ENCODE results near the gene FRYL. TPM values are rescaled to one million over a fixed set of nuclear protein-coding genes. Genes with fewer than 3 reads are reported as not detected.

Gene FRYL
- total and polyA plus RNA-seq, 2 of the 13 experiments (the other 11 are each of a cell fraction or from before 2014, with no cell fraction given): 9.7 to 19.6 TPM

DNA sequence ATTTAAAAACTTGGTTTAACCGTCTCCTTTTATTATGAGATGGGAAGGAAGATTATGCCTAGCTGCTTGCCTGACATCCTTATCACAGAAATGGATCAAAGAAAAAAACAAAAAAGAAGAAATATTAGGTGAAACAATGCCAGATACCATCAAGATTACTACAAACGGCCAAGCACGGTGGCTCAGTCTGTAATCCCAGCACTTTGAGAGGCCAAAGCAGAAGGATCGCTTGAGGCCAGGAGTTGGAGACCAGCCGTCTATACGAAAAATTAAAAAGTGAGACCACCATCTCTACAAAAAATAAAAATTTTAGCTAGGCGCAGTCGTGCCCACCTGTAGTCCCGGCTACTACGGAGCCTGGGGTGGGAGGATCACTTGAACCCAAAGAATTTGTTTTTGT, 2.3 kb downstream of the FRYL start (continued):
- TF ChIP-seq ZNF235 (CRISPR knock-in tag; IDR thresholded peaks at IDR 0.05; ENCODE audit: borderline replicate concordance): no peak
- TF ChIP-seq, protein P1, sequence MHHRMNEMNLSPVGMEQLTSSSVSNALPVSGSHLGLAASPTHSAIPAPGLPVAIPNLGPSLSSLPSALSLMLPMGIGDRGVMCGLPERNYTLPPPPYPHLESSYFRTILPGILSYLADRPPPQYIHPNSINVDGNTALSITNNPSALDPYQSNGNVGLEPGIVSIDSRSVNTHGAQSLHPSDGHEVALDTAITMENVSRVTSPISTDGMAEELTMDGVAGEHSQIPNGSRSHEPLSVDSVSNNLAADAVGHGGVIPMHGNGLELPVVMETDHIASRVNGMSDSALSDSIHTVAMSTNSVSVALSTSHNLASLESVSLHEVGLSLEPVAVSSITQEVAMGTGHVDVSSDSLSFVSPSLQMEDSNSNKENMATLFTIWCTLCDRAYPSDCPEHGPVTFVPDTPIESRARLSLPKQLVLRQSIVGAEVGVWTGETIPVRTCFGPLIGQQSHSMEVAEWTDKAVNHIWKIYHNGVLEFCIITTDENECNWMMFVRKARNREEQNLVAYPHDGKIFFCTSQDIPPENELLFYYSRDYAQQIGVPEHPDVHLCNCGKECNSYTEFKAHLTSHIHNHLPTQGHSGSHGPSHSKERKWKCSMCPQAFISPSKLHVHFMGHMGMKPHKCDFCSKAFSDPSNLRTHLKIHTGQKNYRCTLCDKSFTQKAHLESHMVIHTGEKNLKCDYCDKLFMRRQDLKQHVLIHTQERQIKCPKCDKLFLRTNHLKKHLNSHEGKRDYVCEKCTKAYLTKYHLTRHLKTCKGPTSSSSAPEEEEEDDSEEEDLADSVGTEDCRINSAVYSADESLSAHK (CRISPR knock-in tag; IDR thresholded peaks at IDR 0.05; ENCODE audit: borderline replicate concordance): no peak
- no peak for TF ChIP-seq ZNF430 (CRISPR knock-in tag; IDR thresholded peaks at IDR 0.05)
- TF ChIP-seq, protein P2, sequence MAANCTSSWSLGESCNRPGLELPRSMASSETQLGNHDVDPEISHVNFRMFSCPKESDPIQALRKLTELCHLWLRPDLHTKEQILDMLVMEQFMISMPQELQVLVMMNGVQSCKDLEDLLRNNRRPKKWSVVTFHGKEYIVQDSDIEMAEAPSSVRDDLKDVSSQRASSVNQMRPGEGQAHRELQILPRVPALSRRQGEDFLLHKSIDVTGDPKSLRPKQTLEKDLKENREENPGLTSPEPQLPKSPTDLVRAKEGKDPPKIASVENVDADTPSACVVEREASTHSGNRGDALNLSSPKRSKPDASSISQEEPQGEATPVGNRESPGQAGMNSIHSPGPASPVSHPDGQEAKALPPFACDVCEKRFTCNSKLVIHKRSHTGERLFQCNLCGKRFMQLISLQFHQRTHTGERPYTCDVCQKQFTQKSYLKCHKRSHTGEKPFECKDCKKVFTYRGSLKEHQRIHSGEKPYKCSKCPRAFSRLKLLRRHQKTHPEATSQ (CRISPR knock-in tag; IDR thresholded peaks at IDR 0.05; ENCODE audit: borderline replicate concordance): no peak
- TF ChIP-seq, protein P3, sequence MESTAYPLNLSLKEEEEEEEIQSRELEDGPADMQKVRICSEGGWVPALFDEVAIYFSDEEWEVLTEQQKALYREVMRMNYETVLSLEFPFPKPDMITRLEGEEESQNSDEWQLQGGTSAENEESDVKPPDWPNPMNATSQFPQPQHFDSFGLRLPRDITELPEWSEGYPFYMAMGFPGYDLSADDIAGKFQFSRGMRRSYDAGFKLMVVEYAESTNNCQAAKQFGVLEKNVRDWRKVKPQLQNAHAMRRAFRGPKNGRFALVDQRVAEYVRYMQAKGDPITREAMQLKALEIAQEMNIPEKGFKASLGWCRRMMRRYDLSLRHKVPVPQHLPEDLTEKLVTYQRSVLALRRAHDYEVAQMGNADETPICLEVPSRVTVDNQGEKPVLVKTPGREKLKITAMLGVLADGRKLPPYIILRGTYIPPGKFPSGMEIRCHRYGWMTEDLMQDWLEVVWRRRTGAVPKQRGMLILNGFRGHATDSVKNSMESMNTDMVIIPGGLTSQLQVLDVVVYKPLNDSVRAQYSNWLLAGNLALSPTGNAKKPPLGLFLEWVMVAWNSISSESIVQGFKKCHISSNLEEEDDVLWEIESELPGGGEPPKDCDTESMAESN (CRISPR knock-in tag; conservative IDR thresholded peaks at IDR 0.05): no peak
- TF ChIP-seq, protein P4, sequence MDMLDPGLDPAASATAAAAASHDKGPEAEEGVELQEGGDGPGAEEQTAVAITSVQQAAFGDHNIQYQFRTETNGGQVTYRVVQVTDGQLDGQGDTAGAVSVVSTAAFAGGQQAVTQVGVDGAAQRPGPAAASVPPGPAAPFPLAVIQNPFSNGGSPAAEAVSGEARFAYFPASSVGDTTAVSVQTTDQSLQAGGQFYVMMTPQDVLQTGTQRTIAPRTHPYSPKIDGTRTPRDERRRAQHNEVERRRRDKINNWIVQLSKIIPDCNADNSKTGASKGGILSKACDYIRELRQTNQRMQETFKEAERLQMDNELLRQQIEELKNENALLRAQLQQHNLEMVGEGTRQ (IDR thresholded peaks at IDR 0.05; ENCODE audit: low read depth, low read length): no peak
- TF ChIP-seq, protein P4 (CRISPR knock-in tag; IDR thresholded peaks at IDR 0.05; ENCODE audit: borderline replicate concordance): no peak
- TF ChIP-seq ZNF24 (IDR thresholded peaks at IDR 0.05): no peak
- no peak for TF ChIP-seq ZNF546 (CRISPR knock-in tag; conservative IDR thresholded peaks at IDR 0.05)

Measured in HepG2 (cell line).